Measurements from ENCODE around the gene HARS2.
"Not testable (repeated sequence)": the region's sequence is repeated elsewhere in the genome, so short reads cannot be mapped to it uniquely, and the experiment has no call there.

Gene HARS2

DNA sequence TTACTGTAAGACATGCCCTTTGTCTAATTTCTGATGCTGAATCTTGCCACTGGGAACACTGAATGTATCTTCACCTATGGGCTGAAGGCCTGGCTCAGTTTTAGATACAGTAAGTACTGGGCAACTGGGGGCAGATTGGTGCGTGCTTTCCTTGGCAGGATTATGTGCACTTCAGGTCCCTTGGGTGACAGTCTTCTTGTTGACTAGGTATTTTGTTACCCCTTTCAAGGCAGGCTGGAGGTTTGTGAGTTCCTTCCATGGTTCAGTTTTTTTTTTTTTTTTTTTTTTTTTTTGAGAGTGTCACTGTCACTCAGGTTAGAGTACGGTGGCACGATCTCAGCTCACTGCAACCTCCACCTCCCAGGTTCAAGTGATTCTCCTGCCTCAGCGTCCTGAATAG lies 16.6 kb downstream of the HARS2 start:
- DNase-seq (ENCODE audit: low read depth): no peak
- TF ChIP-seq, protein P1, sequence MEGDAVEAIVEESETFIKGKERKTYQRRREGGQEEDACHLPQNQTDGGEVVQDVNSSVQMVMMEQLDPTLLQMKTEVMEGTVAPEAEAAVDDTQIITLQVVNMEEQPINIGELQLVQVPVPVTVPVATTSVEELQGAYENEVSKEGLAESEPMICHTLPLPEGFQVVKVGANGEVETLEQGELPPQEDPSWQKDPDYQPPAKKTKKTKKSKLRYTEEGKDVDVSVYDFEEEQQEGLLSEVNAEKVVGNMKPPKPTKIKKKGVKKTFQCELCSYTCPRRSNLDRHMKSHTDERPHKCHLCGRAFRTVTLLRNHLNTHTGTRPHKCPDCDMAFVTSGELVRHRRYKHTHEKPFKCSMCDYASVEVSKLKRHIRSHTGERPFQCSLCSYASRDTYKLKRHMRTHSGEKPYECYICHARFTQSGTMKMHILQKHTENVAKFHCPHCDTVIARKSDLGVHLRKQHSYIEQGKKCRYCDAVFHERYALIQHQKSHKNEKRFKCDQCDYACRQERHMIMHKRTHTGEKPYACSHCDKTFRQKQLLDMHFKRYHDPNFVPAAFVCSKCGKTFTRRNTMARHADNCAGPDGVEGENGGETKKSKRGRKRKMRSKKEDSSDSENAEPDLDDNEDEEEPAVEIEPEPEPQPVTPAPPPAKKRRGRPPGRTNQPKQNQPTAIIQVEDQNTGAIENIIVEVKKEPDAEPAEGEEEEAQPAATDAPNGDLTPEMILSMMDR (conservative IDR thresholded peaks at IDR 0.05; ENCODE audit: low read length): no peak
- H3K4me3 ChIP-seq (ENCODE audit: low read length): no peak overlapping the region

DNA sequence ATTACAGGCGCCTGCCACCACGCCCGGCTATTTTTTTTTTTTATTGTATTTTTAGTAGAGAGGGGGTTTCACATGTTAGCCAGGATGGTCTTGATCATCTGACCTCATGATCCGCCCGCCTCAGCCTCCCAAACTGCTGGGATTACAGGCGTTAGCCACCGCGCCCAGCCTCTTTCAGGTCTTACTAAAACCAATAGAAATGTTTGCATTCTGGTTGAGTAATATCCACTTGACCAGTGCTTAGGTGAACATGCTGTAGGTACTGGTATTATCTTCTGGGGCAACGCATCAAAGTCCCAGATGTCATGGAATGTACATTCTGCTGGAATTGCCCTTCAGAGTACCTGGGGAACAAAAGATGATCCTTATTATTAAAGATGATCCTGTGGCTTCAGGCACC lies 17.5 kb downstream of the HARS2 start:
- not testable (repeated sequence) for DNase-seq (ENCODE audit: low read depth); H3K4me3 ChIP-seq (ENCODE audit: low read length)

DNA sequence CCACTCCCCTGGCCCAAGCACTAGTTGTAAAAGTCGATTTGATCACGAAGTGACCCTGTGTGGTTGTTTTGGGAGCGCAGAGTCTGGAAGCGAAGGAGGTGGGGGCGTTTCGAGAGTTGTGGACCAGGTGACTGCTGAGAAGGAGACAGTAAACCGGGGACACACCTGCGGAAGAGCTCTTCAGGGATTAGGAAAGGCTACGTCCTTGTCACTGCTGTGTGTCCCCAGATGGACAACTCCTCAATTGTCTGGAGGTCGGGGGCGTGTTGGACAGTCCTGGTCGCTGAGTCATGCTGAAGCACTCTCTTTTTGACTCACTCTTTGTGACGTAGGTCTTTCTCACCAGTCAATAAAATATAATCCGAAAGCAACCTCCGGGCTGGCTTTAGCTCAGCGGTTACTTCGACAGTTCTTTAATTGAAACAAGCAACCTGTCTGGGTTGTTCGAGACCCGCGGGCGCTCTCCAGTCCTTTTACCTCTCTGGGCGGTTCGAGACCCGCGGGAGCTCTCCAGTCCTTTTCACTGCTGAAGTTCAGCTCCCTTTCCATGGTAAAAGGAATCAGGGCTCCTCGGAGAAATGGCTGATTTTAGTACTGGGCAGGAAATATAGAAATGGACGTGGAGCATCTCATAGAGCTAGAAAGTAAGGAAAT lies 19.8 kb downstream of the HARS2 start:
- peak overlapping the region; percentile 87 for H3K4me3 ChIP-seq (ENCODE audit: low read length)
- DNase-seq (ENCODE audit: low read depth): peak; percentile 98
- TF ChIP-seq, protein P1 (conservative IDR thresholded peaks at IDR 0.05; ENCODE audit: low read length): no peak

DNA sequence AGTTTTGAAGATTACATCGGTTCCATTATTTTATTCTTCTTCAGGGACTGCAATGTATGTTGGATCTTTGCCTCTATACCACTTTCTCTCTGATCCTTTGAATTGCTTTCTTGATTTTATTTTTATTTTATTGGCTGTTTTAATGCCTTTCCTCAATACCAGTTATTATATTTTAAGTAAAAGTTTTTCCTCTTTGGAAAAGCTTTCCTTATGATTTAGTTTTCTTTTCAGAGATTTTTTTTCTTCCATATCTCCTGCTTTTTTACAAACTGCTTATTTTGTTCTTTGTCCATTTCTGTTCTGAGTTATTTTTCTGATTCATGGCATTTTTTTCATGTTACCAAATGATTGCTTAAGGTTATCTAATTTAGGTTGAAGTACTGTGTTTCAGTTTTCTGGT lies 20.5 kb downstream of the HARS2 start:
- DNase-seq (ENCODE audit: low read depth): no peak
- TF ChIP-seq, protein P1 (conservative IDR thresholded peaks at IDR 0.05; ENCODE audit: low read length): no peak
- no peak overlapping the region for H3K4me3 ChIP-seq (ENCODE audit: low read length)

DNA sequence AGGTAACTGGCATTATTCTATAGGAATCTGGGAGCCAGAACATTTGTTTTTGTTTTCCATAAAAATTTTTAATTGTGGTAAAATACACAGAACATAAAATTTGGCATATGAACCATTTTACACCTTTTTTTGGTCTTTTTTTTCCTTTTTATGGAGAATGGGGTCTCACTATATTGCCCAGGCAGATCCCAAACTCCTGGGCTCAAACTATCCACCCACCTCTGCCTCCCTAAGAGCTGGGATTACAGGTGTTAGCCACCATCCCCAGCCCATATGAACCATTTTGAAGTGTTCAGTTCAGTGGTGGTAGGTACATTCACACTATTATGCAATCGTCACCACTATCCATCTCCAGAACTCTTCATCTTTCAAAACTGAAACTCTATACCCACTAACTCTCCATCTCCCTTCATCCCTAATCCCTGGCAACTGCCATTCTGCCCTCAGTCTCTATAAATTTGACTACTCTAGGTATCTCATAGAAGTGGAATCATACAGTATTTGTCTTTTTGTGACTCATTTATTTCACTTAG lies 22.4 kb downstream of the HARS2 start:
- TF ChIP-seq, protein P1 (conservative IDR thresholded peaks at IDR 0.05; ENCODE audit: low read length): no peak
- no peak for DNase-seq (ENCODE audit: low read depth)
- no peak overlapping the region for H3K4me3 ChIP-seq (ENCODE audit: low read length)

DNA sequence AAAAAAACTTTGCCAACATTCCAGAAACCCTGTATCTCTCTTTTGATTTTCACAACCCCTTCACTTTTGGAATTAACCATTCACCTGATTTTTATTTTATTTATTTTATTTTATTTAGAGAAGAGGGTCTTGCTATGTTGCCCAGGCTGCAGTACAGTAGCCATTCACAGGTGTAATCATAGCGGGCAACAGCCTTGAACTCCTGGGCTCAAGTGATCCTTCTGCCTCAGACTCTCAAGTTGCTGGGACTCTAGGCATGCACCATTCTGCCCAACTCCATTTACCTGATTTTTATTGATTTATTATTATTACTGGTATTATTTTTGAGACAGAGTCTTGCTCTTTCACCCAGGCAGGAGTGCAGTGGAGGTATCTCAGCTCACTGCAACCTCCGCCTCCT lies 25.0 kb downstream of the HARS2 start:
- not testable (repeated sequence) for H3K4me3 ChIP-seq (ENCODE audit: low read length); DNase-seq (ENCODE audit: low read depth)

DNA sequence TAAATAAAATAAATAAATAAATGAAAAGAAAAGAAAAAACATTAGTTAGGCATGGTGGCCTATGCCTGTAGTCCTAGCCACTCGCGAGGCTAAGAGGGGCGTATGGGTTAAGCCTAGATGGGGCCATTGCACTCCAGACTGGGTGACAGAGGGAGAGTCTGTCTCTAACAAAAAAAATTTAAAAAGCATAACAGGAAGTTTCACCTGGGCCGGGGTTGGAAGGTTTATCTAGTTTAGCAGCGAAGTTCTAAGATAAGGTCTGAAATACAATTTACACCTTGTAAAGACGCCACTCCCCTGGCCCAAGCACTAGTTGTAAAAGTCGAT lies 27.0 kb downstream of the HARS2 start:
- TF ChIP-seq, protein P1 (conservative IDR thresholded peaks at IDR 0.05; ENCODE audit: low read length): no peak
- no peak overlapping the region for H3K4me3 ChIP-seq (ENCODE audit: low read length)
- DNase-seq (ENCODE audit: low read depth): no peak

DNA sequence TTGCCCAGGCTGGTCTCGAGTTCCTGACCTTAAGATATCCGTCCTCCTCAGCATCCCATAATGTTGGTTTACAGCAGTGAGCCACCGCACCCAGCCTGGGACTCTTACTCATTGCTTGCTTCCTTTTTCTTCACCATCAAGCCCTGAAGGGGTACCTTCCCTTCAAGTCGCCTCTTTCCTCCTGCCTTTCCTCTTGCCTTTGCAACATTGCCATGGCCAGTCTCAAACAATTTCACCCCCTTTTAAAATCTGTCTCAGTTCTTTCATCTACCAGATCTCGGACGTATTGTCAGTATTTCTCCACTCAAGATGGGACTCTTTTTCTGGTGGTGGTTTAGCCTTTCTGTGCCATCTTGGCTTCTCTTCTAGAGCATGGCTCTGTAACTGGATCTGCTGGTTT lies 29.5 kb downstream of the HARS2 start:
- not testable (repeated sequence) for H3K4me3 ChIP-seq (ENCODE audit: low read length); DNase-seq (ENCODE audit: low read depth)

DNA sequence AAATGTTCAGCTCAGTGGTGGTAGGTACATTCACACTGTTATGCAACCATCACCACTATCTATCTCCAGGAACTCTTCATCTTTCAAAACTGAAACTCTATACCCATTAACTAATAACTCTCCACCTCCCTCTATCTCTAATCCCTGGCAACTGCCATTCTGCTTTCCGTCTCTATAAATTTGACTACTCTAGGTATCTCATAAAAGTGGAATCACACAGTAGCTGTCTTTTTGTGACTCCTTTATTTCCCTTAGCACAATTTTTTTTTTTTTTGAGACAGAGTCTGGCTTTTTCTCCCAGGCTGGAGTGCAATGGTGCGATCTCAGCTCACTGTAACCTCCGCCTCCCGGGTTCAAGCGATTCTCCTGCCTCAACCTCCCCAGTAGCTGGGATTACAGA lies 30.1 kb downstream of the HARS2 start:
- not testable (repeated sequence) for H3K4me3 ChIP-seq (ENCODE audit: low read length); DNase-seq (ENCODE audit: low read depth)
